ENCODE data around the gene BATF.

GRCh38 chr14:75519826-75520728 lies 2.2 kb upstream of the BATF start:
- TF ChIP-seq POLR2AphosphoS5 (IDR thresholded peaks at IDR 0.05; ENCODE audit: low read depth, low read length) (no peak), POLR2A (IDR thresholded peaks at IDR 0.05; ENCODE audit: low read depth, low read length) (no peak)
